ENCODE results near the gene TBC1D2B.
"Not testable (repeated sequence)": the region's sequence is repeated elsewhere in the genome, so short reads cannot be mapped to it uniquely, and the experiment has no call there.

The TBC1D2B gene

GRCh38 chr15:77991029-77991406, 86.5 kb downstream of the TBC1D2B start:
- Histone ChIP-seq H3K27me3 (replicated peaks) (no peaks in the 10 kb centered on the region), H3K27ac (no peak overlapping the region), H3K4me3 (ENCODE audit: low read depth, low read length) (no peak overlapping the region), H3K36me3 (replicated peaks) (no peaks in the 10 kb centered on the region)
- in situ Hi-C loops (cut with HindIII; ENCODE audit: low pct_ligation_motif_present, low sequenced_read_pairs) = no loop called here
- no peak for TF ChIP-seq CTCF (IDR thresholded peaks at IDR 0.05; ENCODE audit: low read depth, low read length, missing control alignments)
- no peak for DNase-seq

- no peak overlapping the region for H3K27ac ChIP-seq
- in situ Hi-C loops (cut with HindIII; ENCODE audit: low pct_ligation_motif_present, low sequenced_read_pairs) = no loop called here
- no peaks in the 10 kb centered on the region for H3K27me3 ChIP-seq (replicated peaks)
- no peaks in the 10 kb centered on the region for H3K36me3 ChIP-seq (replicated peaks)
- DNase-seq = no peak
- no peak for TF ChIP-seq CTCF (IDR thresholded peaks at IDR 0.05; ENCODE audit: low read depth, low read length, missing control alignments)
- no peak overlapping the region for H3K4me3 ChIP-seq (ENCODE audit: low read depth, low read length)
These were observed 88.0 kb downstream of the TBC1D2B start for GRCh38 chr15:77989296-77990143.

- H3K36me3 ChIP-seq (replicated peaks) = no peaks in the 10 kb centered on the region
- TF ChIP-seq CTCF (IDR thresholded peaks at IDR 0.05; ENCODE audit: low read depth, low read length, missing control alignments) = no peak
- H3K27me3 ChIP-seq (replicated peaks) = no peaks in the 10 kb centered on the region
- DNase-seq = no peak
- no peak overlapping the region for H3K27ac ChIP-seq
- in situ Hi-C loops (cut with HindIII; ENCODE audit: low pct_ligation_motif_present, low sequenced_read_pairs) = no loop called here
- no peak overlapping the region for H3K4me3 ChIP-seq (ENCODE audit: low read depth, low read length)
These were observed 88.9 kb downstream of the TBC1D2B start for GRCh38 chr15:77988347-77989295.

- H3K4me3 ChIP-seq (ENCODE audit: low read depth, low read length); in situ Hi-C loops (cut with HindIII; ENCODE audit: low pct_ligation_motif_present, low sequenced_read_pairs); H3K27ac ChIP-seq; H3K27me3 ChIP-seq (replicated peaks); H3K36me3 ChIP-seq (replicated peaks); DNase-seq: not testable (repeated sequence)
These were observed 89.8 kb downstream of the TBC1D2B start for GRCh38 chr15:77987765-77988136.

GRCh38 chr15:77986891-77987764, 90.4 kb downstream of the TBC1D2B start:
- Histone ChIP-seq H3K36me3 (replicated peaks) (no peaks in the 10 kb centered on the region), H3K27me3 (replicated peaks) (no peaks in the 10 kb centered on the region), H3K4me3 (ENCODE audit: low read depth, low read length) (no peak overlapping the region), H3K27ac (no peak overlapping the region)
- in situ Hi-C loops (cut with HindIII; ENCODE audit: low pct_ligation_motif_present, low sequenced_read_pairs) = no loop called here
- DNase-seq = no peak
- TF ChIP-seq CTCF (IDR thresholded peaks at IDR 0.05; ENCODE audit: low read depth, low read length, missing control alignments) = no peak

Data from brain microvascular endothelial cell (primary cell).